Astrocyte (in vitro differentiated cells and primary cell): Measurements from ENCODE around the gene TMC2.

ENCODE experiments used
- EZH2 ChIP-seq: IDR thresholded peaks from 2 replicates; pipeline ENCODE4 v1.6.1; 2012; ENCODE audit warnings: mild to moderate bottlenecking, low read length, inconsistent platforms; ENCODE audit not compliant: insufficient read depth
- TF ChIP-seq, protein P1 (sequence below): IDR thresholded peaks from 2 replicates; pipeline ENCODE4 v1.5.1; 2011; ENCODE audit warnings: low read depth, mild to moderate bottlenecking, inconsistent platforms, low read length, moderate library complexity; ENCODE audit not compliant: insufficient read depth

DNA sequence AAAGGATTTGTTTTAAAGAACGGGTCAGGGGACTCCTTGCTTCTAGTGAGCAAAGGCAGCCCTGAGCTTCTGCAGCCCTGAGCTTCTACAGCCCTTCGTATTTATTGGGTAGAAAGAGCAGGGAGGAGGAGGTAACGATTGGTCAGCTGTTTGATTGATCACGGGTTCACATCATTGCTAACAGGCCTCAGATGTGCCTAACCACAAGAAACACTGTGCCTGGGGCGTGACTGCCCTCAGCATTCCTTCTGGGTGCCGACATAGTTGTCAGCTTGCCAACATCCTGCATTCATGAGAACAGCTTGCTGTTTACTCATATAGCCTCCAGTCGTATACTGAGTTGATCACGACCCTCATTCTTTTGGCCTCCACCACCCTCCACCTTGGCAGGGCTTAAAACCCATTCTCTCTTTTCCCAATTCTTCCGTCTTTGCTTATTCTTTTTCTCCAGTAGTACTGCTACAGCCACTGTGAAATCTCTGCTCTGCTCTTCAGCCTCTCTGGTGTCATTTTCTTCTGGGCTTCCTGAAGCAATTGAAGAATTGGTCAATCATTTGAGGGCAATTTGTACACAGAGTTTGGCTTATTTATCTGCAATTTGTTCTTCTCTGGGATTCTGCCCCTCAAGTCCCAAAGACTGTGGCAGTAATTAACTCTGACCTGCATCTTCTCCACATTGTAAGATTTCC lies 90.6 kb downstream of the TMC2 start:
- no peak for TF ChIP-seq EZH2
- TF ChIP-seq, protein P1, sequence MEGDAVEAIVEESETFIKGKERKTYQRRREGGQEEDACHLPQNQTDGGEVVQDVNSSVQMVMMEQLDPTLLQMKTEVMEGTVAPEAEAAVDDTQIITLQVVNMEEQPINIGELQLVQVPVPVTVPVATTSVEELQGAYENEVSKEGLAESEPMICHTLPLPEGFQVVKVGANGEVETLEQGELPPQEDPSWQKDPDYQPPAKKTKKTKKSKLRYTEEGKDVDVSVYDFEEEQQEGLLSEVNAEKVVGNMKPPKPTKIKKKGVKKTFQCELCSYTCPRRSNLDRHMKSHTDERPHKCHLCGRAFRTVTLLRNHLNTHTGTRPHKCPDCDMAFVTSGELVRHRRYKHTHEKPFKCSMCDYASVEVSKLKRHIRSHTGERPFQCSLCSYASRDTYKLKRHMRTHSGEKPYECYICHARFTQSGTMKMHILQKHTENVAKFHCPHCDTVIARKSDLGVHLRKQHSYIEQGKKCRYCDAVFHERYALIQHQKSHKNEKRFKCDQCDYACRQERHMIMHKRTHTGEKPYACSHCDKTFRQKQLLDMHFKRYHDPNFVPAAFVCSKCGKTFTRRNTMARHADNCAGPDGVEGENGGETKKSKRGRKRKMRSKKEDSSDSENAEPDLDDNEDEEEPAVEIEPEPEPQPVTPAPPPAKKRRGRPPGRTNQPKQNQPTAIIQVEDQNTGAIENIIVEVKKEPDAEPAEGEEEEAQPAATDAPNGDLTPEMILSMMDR = no peak
